Caco-2 (cell line): Measurements from ENCODE around the gene FHAD1. TPM values are rescaled to one million over a fixed set of nuclear protein-coding genes. Genes with fewer than 3 reads are reported as not detected.

Experiments used
- BruUV-seq: library from RNA; stranded (reverse); fragments of 400-500 nt; replicated peaks from 2 replicates; lab custom pipeline; 2021; lab: Mats Ljungman, UMichigan
- CTCF ChIA-PET: fragments of 300-600 bp; sonication (Branson Sonifier 250); formaldehyde crosslinking; loops from one replicate; lab custom pipeline; 2022; ENCODE audit warnings: antibody characterized with exemption; lab: Charles Lee
- POLR2A ChIA-PET: fragments of 300-600 bp; sonication (Branson Sonifier 250); formaldehyde crosslinking; loops from one replicate; lab custom pipeline; 2022; ENCODE audit warnings: antibody characterized with exemption; lab: Charles Lee
- DNase-seq, 2 experiments: peaks; one replicate each; pipeline versions ENCODE4 v3.0.0 to v3.0.0-alpha.2; 2020 to 2022
- H3K27me3 ChIP-seq: replicated peaks from 2 replicates; pipeline ENCODE4 v1.6.0; 2011; ENCODE audit warnings: low read length; ENCODE audit not compliant: control insufficient read depth, insufficient read depth
- H3K36me3 ChIP-seq: 2 replicates; pipeline ENCODE4 v1.5.1; 2011; ENCODE audit warnings: low read length; ENCODE audit not compliant: control insufficient read depth, insufficient read depth
- H3K4me1 ChIP-seq: fragments of 250-450 bp; sonication (Bioruptor Pico); 2 replicates; pipeline ENCODE4 v1.5.1; 2020; ENCODE audit warnings: mild to moderate bottlenecking
- H3K4me3 ChIP-seq: 2 replicates; pipeline ENCODE4 v1.5.1; 2011; ENCODE audit warnings: low read depth, mild to moderate bottlenecking, control low read depth, low read length
- H3K9me3 ChIP-seq: fragments of 250-450 bp; sonication (Bioruptor Pico); 2 replicates; pipeline ENCODE4 v1.5.1; 2020; ENCODE audit warnings: mild to moderate bottlenecking, moderate library complexity
- H3K27ac Mint-ChIP-seq: one replicate; pipeline ENCODE4 v1.8.0; 2022; ENCODE audit warnings: mixed read lengths; ENCODE audit not compliant: unreplicated experiment
- H3K27me3 Mint-ChIP-seq: one replicate; pipeline ENCODE4 v1.8.0; 2022; ENCODE audit warnings: mixed read lengths; ENCODE audit not compliant: insufficient read depth, unreplicated experiment
- H3K36me3 Mint-ChIP-seq: one replicate; pipeline ENCODE4 v1.8.0; 2022; ENCODE audit warnings: mild to moderate bottlenecking, mixed read lengths; ENCODE audit not compliant: insufficient read depth, unreplicated experiment
- H3K4me1 Mint-ChIP-seq: one replicate; pipeline ENCODE4 v1.8.0; 2022; ENCODE audit warnings: low read depth, mixed read lengths; ENCODE audit not compliant: unreplicated experiment
- H3K4me3 Mint-ChIP-seq: one replicate; pipeline ENCODE4 v1.8.0; 2022; ENCODE audit warnings: mild to moderate bottlenecking, moderate library complexity, mixed read lengths; ENCODE audit not compliant: unreplicated experiment
- H3K9me3 Mint-ChIP-seq: one replicate; pipeline ENCODE4 v1.8.0; 2022; ENCODE audit warnings: mixed read lengths; ENCODE audit not compliant: unreplicated experiment
- intact Hi-C: fragments of 100-400 bp; cut with micrococcal nuclease; formaldehyde crosslinking; loops from one replicate; pipeline ENCODE4 v1.10.0; 2022; ENCODE audit not compliant: unreplicated experiment
- total RNA-seq: library from RNA; stranded (reverse); gene quantifications from 2 replicates; pipeline ENCODE4 v1.2.3, GENCODE V29; 2022
- TF ChIP-seq, protein P1 (sequence below), 2 experiments: fragments of 200-600 bp in 1 of 2; IDR thresholded peaks; 1 replicate in 1 of 2; 2 replicates in 1 of 2; pipeline versions ENCODE4 v1.5.1 to v1.8.0; 2011 to 2022; ENCODE audit warnings: antibody characterized with exemption in 1 of 2, control low read depth in 1 of 2, inconsistent platforms in 1 of 2, low read depth in 1 of 2, low read length in 1 of 2, mild to moderate bottlenecking in 1 of 2, moderate library complexity in 1 of 2; ENCODE audit not compliant: insufficient read depth in 1 of 2, severe bottlenecking in 1 of 2, unreplicated experiment in 1 of 2

The FHAD1 gene
- total RNA-seq, 1 experiment from 2014 or later = 0.18 TPM

- Mint-ChIP-seq H3K27me3 (peaks cover 5% of the 10 kb centered on the region), H3K27ac (no peak overlapping the region), H3K4me3 (peak overlapping the region; percentile 83), H3K4me1 (no peaks in the 10 kb centered on the region), H3K9me3 (no peaks in the 10 kb centered on the region), H3K36me3 (peaks cover 15% of the 10 kb centered on the region)
- peaks cover 5% of the 10 kb centered on the region; the same call in 1 of the 2 replicates for H3K4me1 ChIP-seq
- POLR2A ChIA-PET = no interaction called here
- no TSS peak for BruUV-seq
- TF ChIP-seq, protein P1, sequence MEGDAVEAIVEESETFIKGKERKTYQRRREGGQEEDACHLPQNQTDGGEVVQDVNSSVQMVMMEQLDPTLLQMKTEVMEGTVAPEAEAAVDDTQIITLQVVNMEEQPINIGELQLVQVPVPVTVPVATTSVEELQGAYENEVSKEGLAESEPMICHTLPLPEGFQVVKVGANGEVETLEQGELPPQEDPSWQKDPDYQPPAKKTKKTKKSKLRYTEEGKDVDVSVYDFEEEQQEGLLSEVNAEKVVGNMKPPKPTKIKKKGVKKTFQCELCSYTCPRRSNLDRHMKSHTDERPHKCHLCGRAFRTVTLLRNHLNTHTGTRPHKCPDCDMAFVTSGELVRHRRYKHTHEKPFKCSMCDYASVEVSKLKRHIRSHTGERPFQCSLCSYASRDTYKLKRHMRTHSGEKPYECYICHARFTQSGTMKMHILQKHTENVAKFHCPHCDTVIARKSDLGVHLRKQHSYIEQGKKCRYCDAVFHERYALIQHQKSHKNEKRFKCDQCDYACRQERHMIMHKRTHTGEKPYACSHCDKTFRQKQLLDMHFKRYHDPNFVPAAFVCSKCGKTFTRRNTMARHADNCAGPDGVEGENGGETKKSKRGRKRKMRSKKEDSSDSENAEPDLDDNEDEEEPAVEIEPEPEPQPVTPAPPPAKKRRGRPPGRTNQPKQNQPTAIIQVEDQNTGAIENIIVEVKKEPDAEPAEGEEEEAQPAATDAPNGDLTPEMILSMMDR (IDR thresholded peaks at IDR 0.05; ENCODE audit: insufficient read depth in 1 of 2, low read depth in 1 of 2, low read length in 1 of 2, severe bottlenecking in 1 of 2, unreplicated experiment in 1 of 2) = no peak
- H3K9me3 ChIP-seq = no peaks in the 10 kb centered on the region
- H3K27me3 ChIP-seq = no peaks in the 10 kb centered on the region
- intact Hi-C loops = no loop called here
- DNase-seq = no peak
- CTCF ChIA-PET = no interaction called here
- no peaks in the 10 kb centered on the region for H3K36me3 ChIP-seq
- no peak overlapping the region for H3K4me3 ChIP-seq
Observed at GRCh38 chr1:15245593-15246360, 1.2 kb upstream of the FHAD1 start.

GRCh38 chr1:15248216-15248615 is 1.2 kb downstream of the FHAD1 start:
- POLR2A ChIA-PET = no interaction called here
- no peaks in the 10 kb centered on the region for H3K9me3 Mint-ChIP-seq
- peaks cover 15% of the 10 kb centered on the region for H3K36me3 Mint-ChIP-seq
- no peak overlapping the region for H3K4me3 ChIP-seq
- peaks cover 5% of the 10 kb centered on the region for H3K27me3 Mint-ChIP-seq
- H3K4me1 Mint-ChIP-seq = no peaks in the 10 kb centered on the region
- no peaks in the 10 kb centered on the region for H3K36me3 ChIP-seq
- peaks cover 5% of the 10 kb centered on the region; the same call in 1 of the 2 replicates for H3K4me1 ChIP-seq
- CTCF ChIA-PET = interaction anchor here (1.1 kb wide), 1 partner anchor 120 kb away, joined by 9 read pairs; no protein-coding TSS in a partner anchor
- no peak for DNase-seq
- intact Hi-C loops = no loop called here
- no TSS peak for BruUV-seq
- H3K9me3 ChIP-seq = no peaks in the 10 kb centered on the region
- H3K4me3 Mint-ChIP-seq = no peak overlapping the region
- H3K27ac Mint-ChIP-seq = no peak overlapping the region
- peaks cover 1% of the 10 kb centered on the region for H3K27me3 ChIP-seq
- TF ChIP-seq, protein P1 (IDR thresholded peaks at IDR 0.05; ENCODE audit: insufficient read depth in 1 of 2, low read depth in 1 of 2, low read length in 1 of 2, severe bottlenecking in 1 of 2, unreplicated experiment in 1 of 2) = no peak

DNA sequence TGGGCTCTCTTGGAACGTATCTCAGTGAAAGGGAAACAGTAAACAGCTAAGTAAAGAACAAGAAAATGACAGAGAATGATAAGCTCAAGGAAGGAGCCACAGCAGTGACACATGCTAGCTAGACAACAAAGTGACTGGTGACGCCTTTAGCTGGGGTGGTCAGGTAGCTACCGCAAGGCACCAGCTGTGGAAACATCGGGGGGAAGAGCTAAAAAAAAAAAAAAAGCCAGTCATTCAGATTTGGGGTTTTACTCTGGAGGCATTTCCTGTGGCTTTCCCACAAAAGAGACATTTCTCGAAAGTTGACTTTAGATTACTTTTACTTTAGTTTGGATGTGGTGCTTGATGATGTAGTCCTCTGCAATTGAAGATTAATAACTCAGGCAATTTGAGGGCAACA is 2.1 kb downstream of the FHAD1 start:
- peaks cover 15% of the 10 kb centered on the region for H3K36me3 Mint-ChIP-seq
- BruUV-seq = no TSS peak
- Histone ChIP-seq H3K4me1 (peaks cover 5% of the 10 kb centered on the region; the same call in 1 of the 2 replicates), H3K27me3 (peaks cover 1% of the 10 kb centered on the region), H3K9me3 (no peaks in the 10 kb centered on the region), H3K4me3 (no peak overlapping the region), H3K36me3 (no peaks in the 10 kb centered on the region)
- peaks cover 5% of the 10 kb centered on the region for H3K27me3 Mint-ChIP-seq
- TF ChIP-seq, protein P1 (IDR thresholded peaks at IDR 0.05; ENCODE audit: insufficient read depth in 1 of 2, low read depth in 1 of 2, low read length in 1 of 2, severe bottlenecking in 1 of 2, unreplicated experiment in 1 of 2) = no peak
- no peak for DNase-seq
- no peaks in the 10 kb centered on the region for H3K9me3 Mint-ChIP-seq
- no peak overlapping the region for H3K4me3 Mint-ChIP-seq
- intact Hi-C loops = no loop called here
- ChIA-PET POLR2A (no interaction called here), CTCF (interaction anchor here (1.1 kb wide), 1 partner anchor 120 kb away, joined by 9 read pairs; no protein-coding TSS in a partner anchor)
- no peaks in the 10 kb centered on the region for H3K4me1 Mint-ChIP-seq
- H3K27ac Mint-ChIP-seq = no peak overlapping the region
